IPS-18a (cell line): Measurements from ENCODE around the gene GOLIM4.

Experiments
- H3K27ac ChIP-seq: one replicate; pipeline ENCODE4 v1.5.1; 2013; ENCODE audit warnings: low read length
- H3K27me3 ChIP-seq: one replicate; pipeline ENCODE4 v1.6.1; 2013; ENCODE audit warnings: mild to moderate bottlenecking, low read length; ENCODE audit not compliant: control insufficient read depth, insufficient read depth
- H3K36me3 ChIP-seq: one replicate; pipeline ENCODE4 v1.6.1; 2013; ENCODE audit warnings: low read depth, low read length; ENCODE audit not compliant: control insufficient read depth
- H3K4me1 ChIP-seq: one replicate; pipeline ENCODE4 v1.6.1; 2013; ENCODE audit warnings: low read depth, low read length; ENCODE audit not compliant: control insufficient read depth
- H3K4me3 ChIP-seq: one replicate; pipeline ENCODE4 v1.5.1; 2013; ENCODE audit warnings: low read length
- H3K9ac ChIP-seq: one replicate; pipeline ENCODE4 v1.6.1; 2013; ENCODE audit warnings: mild to moderate bottlenecking, low read length, moderate library complexity
- H3K9me3 ChIP-seq: one replicate; pipeline ENCODE4 v1.6.1; 2013; ENCODE audit warnings: low read depth, low read length; ENCODE audit not compliant: control insufficient read depth

GOLIM4 gene

GRCh38 chr3:168096210-168096652, 507 bp upstream of the GOLIM4 start:
- no peaks in the 10 kb centered on the region for H3K9me3 ChIP-seq
- peaks cover 4% of the 10 kb centered on the region for H3K27me3 ChIP-seq
- H3K4me3 ChIP-seq: peak overlapping the region; percentile 87
- H3K4me1 ChIP-seq: peaks cover 37% of the 10 kb centered on the region
- peak overlapping the region; percentile 72 for H3K9ac ChIP-seq
- H3K27ac ChIP-seq: peak overlapping the region; percentile 46
- H3K36me3 ChIP-seq: no peaks in the 10 kb centered on the region

GRCh38 chr3:168094877-168095610, 680 bp downstream of the GOLIM4 start:
- peaks cover 4% of the 10 kb centered on the region for H3K27me3 ChIP-seq
- H3K4me3 ChIP-seq: peak overlapping the region; percentile 87
- no peak overlapping the region for H3K27ac ChIP-seq
- H3K36me3 ChIP-seq: no peaks in the 10 kb centered on the region
- peaks cover 37% of the 10 kb centered on the region for H3K4me1 ChIP-seq
- peak overlapping the region; percentile 72 for H3K9ac ChIP-seq
- no peaks in the 10 kb centered on the region for H3K9me3 ChIP-seq

GRCh38 chr3:168094580-168094876, 1.2 kb downstream of the GOLIM4 start:
- Histone ChIP-seq H3K4me3 (peak overlapping the region; percentile 87), H3K9me3 (no peaks in the 10 kb centered on the region), H3K27ac (no peak overlapping the region)

GRCh38 chr3:168093790-168094189, 1.9 kb downstream of the GOLIM4 start:
- no peaks in the 10 kb centered on the region for H3K36me3 ChIP-seq
- peak overlapping the region; percentile 87 for H3K4me3 ChIP-seq
- peaks cover 37% of the 10 kb centered on the region for H3K4me1 ChIP-seq
- no peaks in the 10 kb centered on the region for H3K9me3 ChIP-seq
- peak overlapping the region; percentile 72 for H3K9ac ChIP-seq
- peaks cover 4% of the 10 kb centered on the region for H3K27me3 ChIP-seq
- no peak overlapping the region for H3K27ac ChIP-seq

More at GRCh38 chr3:168094580-168094876, 1.2 kb downstream of the GOLIM4 start:
- Histone ChIP-seq H3K27me3 (peaks cover 4% of the 10 kb centered on the region), H3K36me3 (no peaks in the 10 kb centered on the region), H3K9ac (peak overlapping the region; percentile 72), H3K4me1 (peaks cover 37% of the 10 kb centered on the region)

GRCh38 chr3:168093229-168093628, 2.5 kb downstream of the GOLIM4 start:
- Histone ChIP-seq H3K9me3 (no peaks in the 10 kb centered on the region), H3K27ac (no peak overlapping the region), H3K36me3 (no peaks in the 10 kb centered on the region), H3K9ac (no peak overlapping the region), H3K4me3 (peak overlapping the region; percentile 5), H3K27me3 (peaks cover 4% of the 10 kb centered on the region), H3K4me1 (peaks cover 43% of the 10 kb centered on the region)

GRCh38 chr3:168091941-168092340, 3.8 kb downstream of the GOLIM4 start:
- Histone ChIP-seq H3K4me1 (peaks cover 40% of the 10 kb centered on the region), H3K4me3 (no peak overlapping the region), H3K9ac (no peak overlapping the region), H3K36me3 (no peaks in the 10 kb centered on the region), H3K27me3 (peaks cover 4% of the 10 kb centered on the region), H3K27ac (no peak overlapping the region), H3K9me3 (no peaks in the 10 kb centered on the region)

- peaks cover 36% of the 10 kb centered on the region for H3K4me1 ChIP-seq
- no peaks in the 10 kb centered on the region for H3K9me3 ChIP-seq
- no peak overlapping the region for H3K4me3 ChIP-seq
- H3K27ac ChIP-seq: no peak overlapping the region
- peaks cover 4% of the 10 kb centered on the region for H3K27me3 ChIP-seq
- H3K9ac ChIP-seq: no peak overlapping the region
- H3K36me3 ChIP-seq: no peaks in the 10 kb centered on the region
Observed at GRCh38 chr3:168091302-168091858, 4.3 kb downstream of the GOLIM4 start.

- Histone ChIP-seq H3K36me3 (no peaks in the 10 kb centered on the region), H3K4me3 (no peak overlapping the region), H3K9ac (no peak overlapping the region), H3K9me3 (no peaks in the 10 kb centered on the region), H3K27ac (no peak overlapping the region), H3K4me1 (peaks cover 35% of the 10 kb centered on the region), H3K27me3 (peaks cover 4% of the 10 kb centered on the region)
Observed at GRCh38 chr3:168090306-168091085, 5.2 kb downstream of the GOLIM4 start.

- Histone ChIP-seq H3K9me3 (no peaks in the 10 kb centered on the region), H3K27ac (no peak overlapping the region), H3K4me1 (peaks cover 35% of the 10 kb centered on the region), H3K27me3 (peaks cover 4% of the 10 kb centered on the region), H3K36me3 (no peaks in the 10 kb centered on the region), H3K4me3 (no peak overlapping the region), H3K9ac (no peak overlapping the region)
Observed at GRCh38 chr3:168089179-168089771, 6.4 kb downstream of the GOLIM4 start.

GRCh38 chr3:168088106-168088720, 7.5 kb downstream of the GOLIM4 start:
- Histone ChIP-seq H3K27me3 (no peaks in the 10 kb centered on the region), H3K9me3 (no peaks in the 10 kb centered on the region), H3K36me3 (no peaks in the 10 kb centered on the region), H3K4me3 (no peak overlapping the region), H3K9ac (no peak overlapping the region), H3K4me1 (peaks cover 24% of the 10 kb centered on the region), H3K27ac (no peak overlapping the region)

GRCh38 chr3:168087539-168087938, 8.2 kb downstream of the GOLIM4 start:
- no peaks in the 10 kb centered on the region for H3K36me3 ChIP-seq
- H3K9ac ChIP-seq: no peak overlapping the region

More at GRCh38 chr3:168087539-168087938, 8.2 kb downstream of the GOLIM4 start:
- H3K27me3 ChIP-seq: no peaks in the 10 kb centered on the region
- H3K9me3 ChIP-seq: no peaks in the 10 kb centered on the region
- no peak overlapping the region for H3K27ac ChIP-seq
- peaks cover 17% of the 10 kb centered on the region for H3K4me1 ChIP-seq
- no peak overlapping the region for H3K4me3 ChIP-seq
